ENCODE results near the gene IGHMBP2.

The IGHMBP2 gene

DNA sequence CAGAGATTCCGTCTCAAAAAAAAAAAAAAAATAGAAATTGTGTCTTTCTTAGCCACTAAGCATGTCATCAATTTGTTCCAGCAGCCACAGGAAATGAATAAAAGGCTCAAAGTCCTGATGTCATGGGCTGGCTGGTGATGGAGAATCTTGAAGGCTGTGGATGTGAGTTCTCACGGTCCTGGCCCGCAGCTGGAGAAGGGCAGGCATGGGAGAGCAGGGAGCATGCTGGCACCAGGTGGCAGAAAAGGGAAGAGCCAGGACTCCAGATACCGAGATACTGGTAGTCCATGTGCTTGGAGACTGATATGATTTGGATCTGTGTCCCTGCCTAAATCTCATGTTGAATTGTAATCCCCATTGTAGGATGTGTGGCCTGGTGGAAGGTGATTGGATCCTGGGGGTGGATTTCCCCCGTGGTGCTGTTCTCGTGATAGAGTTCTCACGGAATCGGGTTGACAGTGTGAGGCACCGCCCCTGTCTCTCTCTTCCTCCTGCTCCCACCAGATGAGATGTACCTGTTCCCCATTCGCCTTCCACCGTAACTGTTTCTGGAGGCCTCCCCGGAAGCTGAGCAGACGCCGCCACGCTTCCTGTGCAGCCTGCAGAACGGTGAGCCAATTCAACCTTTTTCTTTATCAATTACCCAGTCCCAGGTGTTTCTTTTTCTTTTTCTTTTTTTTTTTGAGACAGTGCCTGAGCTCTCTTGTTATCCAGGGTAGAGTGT lies 59.0 kb downstream of the IGHMBP2 start:
- H3K27ac ChIP-seq = no peak overlapping the region
- TF ChIP-seq, protein P1, sequence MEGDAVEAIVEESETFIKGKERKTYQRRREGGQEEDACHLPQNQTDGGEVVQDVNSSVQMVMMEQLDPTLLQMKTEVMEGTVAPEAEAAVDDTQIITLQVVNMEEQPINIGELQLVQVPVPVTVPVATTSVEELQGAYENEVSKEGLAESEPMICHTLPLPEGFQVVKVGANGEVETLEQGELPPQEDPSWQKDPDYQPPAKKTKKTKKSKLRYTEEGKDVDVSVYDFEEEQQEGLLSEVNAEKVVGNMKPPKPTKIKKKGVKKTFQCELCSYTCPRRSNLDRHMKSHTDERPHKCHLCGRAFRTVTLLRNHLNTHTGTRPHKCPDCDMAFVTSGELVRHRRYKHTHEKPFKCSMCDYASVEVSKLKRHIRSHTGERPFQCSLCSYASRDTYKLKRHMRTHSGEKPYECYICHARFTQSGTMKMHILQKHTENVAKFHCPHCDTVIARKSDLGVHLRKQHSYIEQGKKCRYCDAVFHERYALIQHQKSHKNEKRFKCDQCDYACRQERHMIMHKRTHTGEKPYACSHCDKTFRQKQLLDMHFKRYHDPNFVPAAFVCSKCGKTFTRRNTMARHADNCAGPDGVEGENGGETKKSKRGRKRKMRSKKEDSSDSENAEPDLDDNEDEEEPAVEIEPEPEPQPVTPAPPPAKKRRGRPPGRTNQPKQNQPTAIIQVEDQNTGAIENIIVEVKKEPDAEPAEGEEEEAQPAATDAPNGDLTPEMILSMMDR (conservative IDR thresholded peaks at IDR 0.05) = peak; percentile 11; the same call in 1 of the 2 replicates

DNA sequence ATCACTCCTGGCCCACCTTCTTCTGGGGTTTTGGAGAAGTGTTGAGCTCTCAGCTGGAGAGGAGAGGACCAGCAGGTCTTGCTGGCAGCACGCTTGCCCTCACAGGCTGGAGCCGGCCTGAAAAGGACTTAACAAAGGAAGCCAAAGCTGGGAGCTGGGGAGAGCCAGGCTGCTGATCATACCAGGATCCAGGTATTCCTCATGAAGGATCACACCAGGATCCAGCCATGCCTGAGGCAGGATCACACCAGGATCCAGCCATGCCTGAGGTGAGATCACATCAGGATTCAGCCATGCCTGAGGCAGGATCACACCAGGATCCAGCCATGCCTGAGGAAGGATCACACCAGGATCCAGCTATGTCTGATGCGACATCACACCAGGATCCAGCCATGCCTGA lies 60.1 kb downstream of the IGHMBP2 start:
- TF ChIP-seq, protein P1 (conservative IDR thresholded peaks at IDR 0.05) = no peak
- H3K27ac ChIP-seq = no peak overlapping the region

DNA sequence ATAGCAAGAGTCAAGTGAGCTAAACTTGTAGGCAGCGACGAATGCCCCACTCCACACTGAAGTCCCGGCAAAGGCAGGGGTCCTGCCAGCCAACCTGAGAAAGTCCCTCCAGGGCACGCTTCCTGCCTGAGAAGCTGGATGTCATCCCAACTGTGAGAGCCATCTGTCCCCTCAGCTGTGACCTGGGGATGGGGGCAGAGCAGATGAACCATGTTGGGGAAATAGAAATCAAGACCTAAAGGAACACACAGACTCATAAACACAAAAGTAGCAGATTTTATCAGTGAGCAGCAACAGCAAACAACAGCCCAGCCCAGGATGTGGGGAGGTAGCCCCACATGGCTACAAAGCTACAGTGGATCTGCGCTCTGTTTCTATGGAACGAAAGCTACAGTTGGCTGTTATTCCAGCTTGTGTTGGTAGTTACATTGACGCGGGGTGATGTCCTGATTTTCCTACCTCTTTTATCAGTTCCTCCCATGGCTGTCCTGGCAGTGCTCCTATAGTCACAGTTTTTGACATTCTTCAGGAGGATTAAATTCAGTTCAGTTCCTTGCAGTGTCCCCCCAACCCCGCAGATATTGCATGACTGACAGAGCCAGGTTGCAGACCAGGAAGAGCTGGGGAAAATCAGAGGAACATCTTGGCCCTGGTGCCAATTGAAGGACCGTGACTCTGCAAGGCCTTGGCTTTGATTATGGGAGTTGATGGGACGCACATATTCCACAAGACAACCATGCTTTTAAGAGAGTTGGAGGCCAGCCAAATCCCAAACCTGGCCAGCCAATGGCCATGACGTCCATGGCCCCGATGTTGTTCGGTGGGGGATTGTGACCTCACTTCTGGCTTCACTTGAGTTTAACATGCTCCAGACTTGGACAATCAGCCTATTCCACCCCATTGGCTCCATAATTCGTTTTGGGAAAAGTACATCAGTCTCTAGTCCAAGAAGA lies 62.5 kb downstream of the IGHMBP2 start:
- TF ChIP-seq, protein P1 (conservative IDR thresholded peaks at IDR 0.05) = no peak
- H3K27ac ChIP-seq = peak overlapping the region; percentile 28

DNA sequence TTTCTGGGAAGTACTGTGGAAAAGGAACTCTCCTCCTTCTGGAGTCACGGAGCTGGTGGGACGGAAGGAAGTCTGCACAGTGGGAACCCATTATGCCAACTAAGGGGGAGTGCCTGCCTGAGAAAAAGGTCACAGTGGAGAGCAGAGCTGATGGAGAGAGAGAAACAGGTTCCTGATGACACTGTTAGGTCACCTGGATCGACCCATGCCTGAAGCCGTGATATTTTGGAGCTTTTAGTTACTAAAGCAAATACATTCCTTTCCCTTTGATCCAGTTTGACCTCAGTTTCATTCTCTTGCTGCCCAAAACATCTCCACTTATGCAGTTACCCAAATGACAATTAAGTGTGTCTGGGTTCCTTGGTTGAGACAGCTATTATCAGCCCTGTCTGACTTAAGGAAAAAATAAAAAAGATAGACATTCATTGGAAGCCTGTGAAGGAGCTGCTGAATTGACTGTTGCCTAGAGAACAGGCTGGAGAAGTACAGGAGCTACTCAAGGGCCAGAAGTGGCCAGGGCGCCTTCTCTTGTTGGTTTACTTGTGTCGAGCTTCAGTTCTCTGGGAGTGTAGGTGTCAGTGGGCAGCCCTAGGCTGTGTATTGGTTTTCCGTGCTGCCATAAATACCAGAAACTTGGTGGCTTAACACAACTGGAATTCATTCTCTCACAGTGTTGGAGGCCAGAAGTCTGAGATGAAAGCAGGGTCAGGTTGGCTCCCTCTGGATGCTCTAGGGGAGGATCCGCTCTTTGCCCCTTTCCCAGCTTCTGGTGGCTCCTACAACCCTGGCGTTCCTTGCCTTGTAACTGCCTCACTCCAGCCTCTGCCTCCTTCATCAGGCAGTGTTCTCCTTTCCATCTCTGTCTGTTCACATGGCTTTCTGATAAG lies 63.4 kb downstream of the IGHMBP2 start:
- no peak overlapping the region for H3K27ac ChIP-seq
- TF ChIP-seq, protein P1 (conservative IDR thresholded peaks at IDR 0.05) = no peak

DNA sequence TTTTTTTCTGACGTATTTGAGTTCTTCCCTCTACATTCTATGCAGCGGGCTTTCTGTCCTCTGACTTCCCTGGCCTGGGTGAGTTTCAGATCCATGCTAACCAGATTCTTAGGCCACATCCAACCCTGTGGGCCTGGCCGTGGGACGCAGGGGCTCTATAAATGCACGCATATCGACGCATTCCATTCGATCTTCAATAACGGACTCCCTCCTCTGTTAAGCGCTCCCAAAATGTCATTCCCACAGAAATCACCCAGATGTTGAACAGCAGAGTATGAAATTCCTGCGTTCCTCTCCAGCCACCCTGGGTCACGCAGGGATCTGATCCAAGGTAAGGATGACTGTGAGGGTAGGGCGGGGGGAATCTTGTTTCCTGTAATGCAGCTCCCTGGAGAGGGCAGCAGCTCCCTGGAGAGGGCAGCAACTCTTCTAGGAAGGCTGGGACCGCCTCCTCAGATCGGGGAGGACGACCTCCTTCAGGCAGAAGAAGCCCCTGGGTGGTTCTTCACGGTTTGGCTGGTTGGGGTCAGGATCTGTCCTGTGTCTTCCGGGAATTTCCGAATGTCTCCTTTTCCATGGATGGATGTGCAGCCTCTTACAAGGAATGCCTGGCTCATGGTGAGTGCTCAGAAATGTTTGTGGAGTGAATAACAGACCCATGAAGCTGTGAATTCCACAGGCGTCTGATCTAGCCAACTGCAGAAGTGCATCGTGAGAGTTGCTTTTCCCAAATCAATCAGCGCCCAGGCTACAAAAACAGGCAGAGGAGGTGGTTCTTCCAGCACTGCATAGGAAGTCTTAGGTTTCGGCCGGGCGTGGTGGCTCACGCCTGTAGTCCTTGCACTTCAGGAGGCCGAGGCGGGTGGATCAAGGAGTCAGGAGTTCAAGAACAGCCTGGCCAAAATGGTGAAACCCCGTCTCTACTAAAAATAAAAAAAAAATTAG lies 64.9 kb downstream of the IGHMBP2 start:
- TF ChIP-seq, protein P1 (conservative IDR thresholded peaks at IDR 0.05) = no peak
- no peak overlapping the region for H3K27ac ChIP-seq

DNA sequence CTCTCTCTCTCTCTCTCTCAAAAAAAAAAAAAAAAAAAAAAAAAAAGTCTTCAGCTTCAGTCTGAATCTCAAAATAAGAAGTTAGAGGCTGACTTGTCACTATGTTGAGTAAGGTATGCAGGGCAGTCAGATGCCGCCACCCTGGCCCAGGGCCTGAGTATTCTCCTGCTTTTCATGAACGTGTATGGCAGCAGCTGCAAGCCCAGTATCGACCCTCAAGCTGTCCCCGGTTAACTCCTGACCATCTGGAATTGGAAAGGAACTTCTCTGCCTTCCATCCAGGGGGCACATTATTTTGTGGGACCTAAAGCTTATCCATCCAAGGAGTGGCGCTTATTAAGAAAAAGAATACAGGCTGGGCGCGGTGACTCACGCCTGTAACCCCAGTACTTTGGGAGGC lies 65.7 kb downstream of the IGHMBP2 start:
- no peak overlapping the region for H3K27ac ChIP-seq
- TF ChIP-seq, protein P1 (conservative IDR thresholded peaks at IDR 0.05) = no peak

All from VCaP (cell line).